CD4-positive, alpha-beta T cell (primary cell): Measurements from ENCODE around the gene AUTS2. TPM values are rescaled to one million over a fixed set of nuclear protein-coding genes. Genes with fewer than 3 reads are reported as not detected.

Source experiments
- ATAC-seq: fragments of 200-7000 bp; cut with Tn5 transposase; one replicate; pipeline ENCODE4 v1.10.0; 2022; ENCODE audit warnings: mild to moderate bottlenecking; ENCODE audit not compliant: poor library complexity
- CTCF ChIA-PET: fragments of 350-600 bp; sonication (Branson Sonifier 250); formaldehyde crosslinking; loops from one replicate; lab custom pipeline; 2021; ENCODE audit warnings: antibody characterized with exemption, inconsistent platforms; lab: Charles Lee
- POLR2A ChIA-PET: fragments of 350-600 bp; sonication (Branson Sonifier 250); formaldehyde crosslinking; loops from one replicate; lab custom pipeline; 2021; ENCODE audit warnings: antibody characterized with exemption, inconsistent platforms; lab: Charles Lee
- DNase-seq, 14 experiments: peaks; one replicate each; pipeline ENCODE4 v3.0.0-alpha.2; 2013 to 2020; ENCODE audit warnings: mixed read lengths in 2 of 14
- H3K27ac ChIP-seq, 2 donors: one replicate each; pipeline versions ENCODE4 v1.5.1 to v1.7.0; 2013; ENCODE audit warnings: low read length in 2 of 2, low read depth in 1 of 2, mild to moderate bottlenecking in 1 of 2
- H3K27me3 ChIP-seq, 2 experiments: 1 replicate in 1 of 2; 2 replicates in 1 of 2; pipeline versions ENCODE4 v1.6.1 to v1.7.0; 2013; ENCODE audit warnings: low read length in 2 of 2, control low read depth in 1 of 2, mild to moderate bottlenecking in 1 of 2, moderate library complexity in 1 of 2; ENCODE audit not compliant: insufficient read depth in 2 of 2, control insufficient read depth in 1 of 2
- H3K36me3 ChIP-seq: one replicate; pipeline ENCODE4 v1.6.1; 2013; ENCODE audit warnings: low read length, control low read depth; ENCODE audit not compliant: insufficient read depth
- H3K4me1 ChIP-seq: one replicate; pipeline ENCODE4 v1.6.1; 2013; ENCODE audit warnings: low read length, control low read depth; ENCODE audit not compliant: insufficient read depth
- H3K4me3 ChIP-seq: one replicate; pipeline ENCODE4 v1.5.1; 2013; ENCODE audit warnings: mild to moderate bottlenecking, low read length, moderate library complexity
- H3K9me3 ChIP-seq, 2 experiments: 1 replicate in 1 of 2; 2 replicates in 1 of 2; pipeline versions ENCODE4 v1.6.1 to v1.7.0; 2013; ENCODE audit warnings: low read length in 2 of 2, mild to moderate bottlenecking in 2 of 2, control low read depth in 1 of 2, moderate library complexity in 1 of 2; ENCODE audit not compliant: control insufficient read depth in 1 of 2, insufficient read depth in 1 of 2
- H3K27ac Mint-ChIP-seq: one replicate; pipeline ENCODE4 v1.8.0; 2020; ENCODE audit warnings: mixed read lengths
- H3K27me3 Mint-ChIP-seq: one replicate; pipeline ENCODE4 v1.8.0; 2021; ENCODE audit warnings: mixed read lengths
- H3K36me3 Mint-ChIP-seq: one replicate; pipeline ENCODE4 v1.8.0; 2021; ENCODE audit warnings: low read depth, mixed read lengths
- H3K4me1 Mint-ChIP-seq: one replicate; pipeline ENCODE4 v1.8.0; 2021; ENCODE audit warnings: low read depth, mixed read lengths
- H3K4me3 Mint-ChIP-seq: one replicate; pipeline ENCODE4 v1.8.0; 2020; ENCODE audit warnings: mild to moderate bottlenecking, mixed read lengths
- H3K9me3 Mint-ChIP-seq: one replicate; pipeline ENCODE4 v1.8.0; 2020; ENCODE audit warnings: mixed read lengths
- CTCF ChIP-seq: fragments of 200-600 bp; IDR thresholded peaks from one replicate; pipeline ENCODE4 v1.8.0; 2022; ENCODE audit warnings: antibody characterized with exemption, mild to moderate bottlenecking
- intact Hi-C, 2 experiments: fragments of 100-400 bp; cut with DNase I in 1 of 2; cut with micrococcal nuclease in 1 of 2; formaldehyde crosslinking; loops; one replicate each; pipeline versions ENCODE4 v1.15.1 to v1.9.0; 2023 to 2025; cut with DNase I, micrococcal nuclease
- total RNA-seq, 174 experiments: library from RNA in 2 of 174; stranded (reverse) in 2 of 174; gene quantifications; one replicate each; pipeline ENCODE4 v1.2.3 and lab custom pipeline; 2021 to 2026

The AUTS2 gene
- total RNA-seq, 2 experiments from 2014 or later = 43.6 to 47.6 TPM

GRCh38 chr7:69818636-69819332 is 220.5 kb downstream of the AUTS2 start:
- CTCF ChIA-PET = no interaction called here
- peaks cover 4% of the 10 kb centered on the region for H3K4me1 Mint-ChIP-seq
- Histone ChIP-seq H3K4me3 (no peak overlapping the region), H3K4me1 (no peaks in the 10 kb centered on the region), H3K27me3 (no peaks in the 10 kb centered on the region), H3K9me3 (no peaks in the 10 kb centered on the region), H3K27ac (no peak overlapping the region), H3K36me3 (no peaks in the 10 kb centered on the region)
- no peaks in the 10 kb centered on the region for H3K36me3 Mint-ChIP-seq
- no peak for ATAC-seq
- no peaks in the 10 kb centered on the region for H3K9me3 Mint-ChIP-seq
- H3K27ac Mint-ChIP-seq = no peak overlapping the region
- no peak for TF ChIP-seq CTCF
- intact Hi-C loops = no loop called here
- DNase-seq = no peak
- no peaks in the 10 kb centered on the region for H3K27me3 Mint-ChIP-seq
- no peak overlapping the region for H3K4me3 Mint-ChIP-seq
- POLR2A ChIA-PET = no interaction called here

- Mint-ChIP-seq H3K4me1 (peaks cover 5% of the 10 kb centered on the region), H3K4me3 (no peak overlapping the region), H3K27ac (no peak overlapping the region), H3K9me3 (no peaks in the 10 kb centered on the region), H3K36me3 (no peaks in the 10 kb centered on the region), H3K27me3 (no peaks in the 10 kb centered on the region)
- no peak overlapping the region for H3K4me3 ChIP-seq
- H3K9me3 ChIP-seq = no peaks in the 10 kb centered on the region
- ChIA-PET CTCF (no interaction called here), POLR2A (no interaction called here)
- no peaks in the 10 kb centered on the region for H3K27me3 ChIP-seq
- DNase-seq (no peak), ATAC-seq (no peak)
- no peak overlapping the region for H3K27ac ChIP-seq
- no peaks in the 10 kb centered on the region for H3K36me3 ChIP-seq
- TF ChIP-seq CTCF = no peak
- intact Hi-C loops = no loop called here
- no peaks in the 10 kb centered on the region for H3K4me1 ChIP-seq
These were observed 221.0 kb downstream of the AUTS2 start for GRCh38 chr7:69819333-69819705.

GRCh38 chr7:69820479-69821192 is 222.4 kb downstream of the AUTS2 start:
- ATAC-seq = no peak
- no peak for DNase-seq
- Histone ChIP-seq H3K4me1 (no peaks in the 10 kb centered on the region), H3K27ac (no peak overlapping the region), H3K9me3 (no peaks in the 10 kb centered on the region), H3K36me3 (no peaks in the 10 kb centered on the region), H3K4me3 (no peak overlapping the region), H3K27me3 (no peaks in the 10 kb centered on the region)
- Mint-ChIP-seq H3K4me1 (peaks cover 17% of the 10 kb centered on the region), H3K36me3 (no peaks in the 10 kb centered on the region), H3K27ac (no peak overlapping the region), H3K9me3 (no peaks in the 10 kb centered on the region), H3K27me3 (no peaks in the 10 kb centered on the region), H3K4me3 (no peak overlapping the region)
- ChIA-PET CTCF (no interaction called here), POLR2A (no interaction called here)
- intact Hi-C loops = loop anchor here in 1 of 2 experiments (10.0 kb wide), 1 partner anchor 1014 kb away; no protein-coding TSS in a partner anchor
- no peak for TF ChIP-seq CTCF
